Liver (tissue), 9 donors: ENCODE data around the gene PLA2R1. TPM values are rescaled to one million over a fixed set of nuclear protein-coding genes. Genes with fewer than 3 reads are reported as not detected.

Experiments used
- DNase-seq: peaks from one replicate; pipeline ENCODE4 v3.0.0-alpha.2; 2017; ENCODE audit warnings: low spot score
- H3K27ac ChIP-seq, 2 donors: one replicate each; pipeline ENCODE4 v1.7.0; 2013; ENCODE audit warnings: inconsistent platforms in 2 of 2, low read length in 2 of 2, control low read depth in 1 of 2, low read depth in 1 of 2, mild to moderate bottlenecking in 1 of 2
- H3K27me3 ChIP-seq, 4 donors: one replicate each; pipeline versions ENCODE4 v1.6.1 to v1.7.0; 2013; ENCODE audit warnings: low read length in 3 of 4, inconsistent platforms in 1 of 4, mild to moderate bottlenecking in 1 of 4, moderate library complexity in 1 of 4; ENCODE audit not compliant: control insufficient read depth in 4 of 4, insufficient read depth in 4 of 4
- H3K36me3 ChIP-seq, 4 donors: one replicate each; pipeline versions ENCODE4 v1.6.1 to v1.7.0; 2013; ENCODE audit warnings: low read length in 3 of 4, mild to moderate bottlenecking in 3 of 4, low read depth in 1 of 4, moderate library complexity in 1 of 4; ENCODE audit not compliant: control insufficient read depth in 4 of 4, insufficient read depth in 3 of 4
- H3K4me1 ChIP-seq, 4 donors: one replicate each; pipeline versions ENCODE4 v1.6.1 to v1.7.0; 2013; ENCODE audit warnings: low read length in 3 of 4, mild to moderate bottlenecking in 3 of 4, moderate library complexity in 1 of 4; ENCODE audit not compliant: control insufficient read depth in 4 of 4, insufficient read depth in 4 of 4
- H3K4me3 ChIP-seq, 3 donors: one replicate each; pipeline versions ENCODE4 v1.6.1 to v1.7.0; 2013; ENCODE audit warnings: low read length in 3 of 3, control low read depth in 1 of 3, low read depth in 1 of 3, mild to moderate bottlenecking in 1 of 3
- H3K9ac ChIP-seq, 2 donors: one replicate each; pipeline ENCODE4 v1.7.0; 2013; ENCODE audit warnings: low read length in 2 of 2, mild to moderate bottlenecking in 2 of 2, moderate library complexity in 2 of 2, control low read depth in 1 of 2, low read depth in 1 of 2
- H3K9me3 ChIP-seq, 4 donors: one replicate each; pipeline versions ENCODE4 v1.6.1 to v1.7.0; 2013; ENCODE audit warnings: low read length in 3 of 4; ENCODE audit not compliant: control insufficient read depth in 4 of 4
- FOXA2 ChIP-seq: IDR thresholded peaks from 2 replicates; pipeline ENCODE4 v1.6.1; 2016; ENCODE audit warnings: antibody characterized with exemption
- JUND ChIP-seq, 2 donors: IDR thresholded peaks; 2 replicates each; pipeline ENCODE4 v1.6.1; 2016; ENCODE audit warnings: antibody characterized with exemption in 2 of 2
- RAD21 ChIP-seq, 2 donors: IDR thresholded peaks; 2 replicates each; pipeline ENCODE4 v1.6.1; 2016; ENCODE audit warnings: antibody characterized with exemption in 2 of 2, mild to moderate bottlenecking in 2 of 2
- REST ChIP-seq: IDR thresholded peaks from 2 replicates; pipeline ENCODE4 v1.6.1; 2016; ENCODE audit warnings: antibody characterized with exemption, mild to moderate bottlenecking
- TAF1 ChIP-seq: conservative IDR thresholded peaks from 2 replicates; pipeline ENCODE4 v1.6.1; 2016; ENCODE audit warnings: antibody characterized with exemption, mild to moderate bottlenecking
- WGBS: extraction: QIAGEN DNeasy Blood & Tissue Kit; methylation state at CpG from one replicate; pipeline ENCODE4 v1.1.7; 2013; 5-methylcytosine and 5-hydroxymethylcytosine counted together
- polyA plus RNA-seq, 2 donors: library from polyadenylated mRNA; stranded (reverse) in 1 of 2; unstranded in 1 of 2; fragments of 200-250 nt in 1 of 2; fragments of >200 nt in 1 of 2; fragmentation: Nextera tagmentation in 1 of 2; extraction: Ambion mirVana in 1 of 2; gene quantifications; one replicate each; pipeline versions ENCODE4 v1.2.1 to v1.2.3, GENCODE V29; 2013 to 2015
- total RNA-seq, 2 donors: library from RNA; depleted of rRNA; stranded (reverse); fragments of >200 nt; gene quantifications; one replicate each; pipeline ENCODE4 v1.2.3, GENCODE V29; 2014
- TF ChIP-seq, protein P1 (sequence below): fragments of 150-350 bp; IDR thresholded peaks from 2 replicates; pipeline ENCODE4 v1.5.1; 2017; ENCODE audit warnings: improper control_type of control experiment, low read depth, low read length; ENCODE audit not compliant: missing input control
- donor health status: healthy.
- donor health status: healthy.
- donor health status: healthy.
- donor health status: healthy.
- donor health status: healthy.

The PLA2R1 gene
- total and polyA plus RNA-seq, 4 donors, result 0.61 to 2.3 (median 0.66) TPM

DNA sequence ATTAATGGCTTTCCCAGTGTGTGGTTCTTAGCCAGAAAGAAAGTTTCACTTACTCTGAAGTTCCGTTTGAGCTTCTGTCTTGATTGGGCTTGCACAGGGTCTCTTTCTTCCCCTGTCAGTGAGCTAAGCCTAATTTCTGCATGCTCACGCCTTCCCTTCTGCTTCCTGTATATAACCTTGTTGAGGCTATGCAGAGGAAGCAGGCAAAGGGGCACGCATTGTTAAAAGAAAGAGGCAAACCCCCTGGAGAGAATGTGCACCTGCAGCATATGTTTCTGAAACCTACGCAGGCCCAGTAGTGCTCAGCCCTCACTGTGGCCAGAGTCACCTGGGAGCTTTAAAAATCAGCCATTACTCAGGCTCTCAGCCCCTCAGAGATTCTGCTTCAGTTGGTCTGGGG, 14.5 kb upstream of the PLA2R1 start:
- TF ChIP-seq TAF1, result no peak
- TF ChIP-seq REST, result no peak
- DNase-seq, result no peak
- WGBS, result 68% methylated on average over 4 of the region's 4 CpGs
- peaks cover 0 to 6% (median 2%) of the 10 kb centered on the region in 4 donors for H3K9me3 ChIP-seq
- H3K36me3 ChIP-seq, result no peaks in the 10 kb centered on the region
- H3K27ac ChIP-seq, result no peak overlapping the region
- no peak overlapping the region for H3K4me3 ChIP-seq
- H3K27me3 ChIP-seq, result no peaks in the 10 kb centered on the region
- no peak overlapping the region for H3K9ac ChIP-seq
- H3K4me1 ChIP-seq, result no peaks in the 10 kb centered on the region

- DNase-seq, result no peak
- Histone ChIP-seq H3K9me3 (peaks cover 0 to 6% (median 2%) of the 10 kb centered on the region in 4 donors), H3K9ac (no peak overlapping the region), H3K36me3 (no peaks in the 10 kb centered on the region), H3K4me1 (no peaks in the 10 kb centered on the region), H3K27ac (no peak overlapping the region), H3K27me3 (no peaks in the 10 kb centered on the region), H3K4me3 (no peak overlapping the region)
- 55% methylated on average over 2 of the region's 2 CpGs for WGBS
- TF ChIP-seq FOXA2 (no peak), REST (no peak), JUND (IDR thresholded peaks at IDR 0.05) (no peak)
- TF ChIP-seq, protein P1, sequence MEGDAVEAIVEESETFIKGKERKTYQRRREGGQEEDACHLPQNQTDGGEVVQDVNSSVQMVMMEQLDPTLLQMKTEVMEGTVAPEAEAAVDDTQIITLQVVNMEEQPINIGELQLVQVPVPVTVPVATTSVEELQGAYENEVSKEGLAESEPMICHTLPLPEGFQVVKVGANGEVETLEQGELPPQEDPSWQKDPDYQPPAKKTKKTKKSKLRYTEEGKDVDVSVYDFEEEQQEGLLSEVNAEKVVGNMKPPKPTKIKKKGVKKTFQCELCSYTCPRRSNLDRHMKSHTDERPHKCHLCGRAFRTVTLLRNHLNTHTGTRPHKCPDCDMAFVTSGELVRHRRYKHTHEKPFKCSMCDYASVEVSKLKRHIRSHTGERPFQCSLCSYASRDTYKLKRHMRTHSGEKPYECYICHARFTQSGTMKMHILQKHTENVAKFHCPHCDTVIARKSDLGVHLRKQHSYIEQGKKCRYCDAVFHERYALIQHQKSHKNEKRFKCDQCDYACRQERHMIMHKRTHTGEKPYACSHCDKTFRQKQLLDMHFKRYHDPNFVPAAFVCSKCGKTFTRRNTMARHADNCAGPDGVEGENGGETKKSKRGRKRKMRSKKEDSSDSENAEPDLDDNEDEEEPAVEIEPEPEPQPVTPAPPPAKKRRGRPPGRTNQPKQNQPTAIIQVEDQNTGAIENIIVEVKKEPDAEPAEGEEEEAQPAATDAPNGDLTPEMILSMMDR, result no peak
Observed at GRCh38 chr2:160076241-160076640, 13.8 kb upstream of the PLA2R1 start.

- H3K9me3 ChIP-seq, result peaks cover 0 to 6% (median 2%) of the 10 kb centered on the region in 4 donors
- no peak overlapping the region for H3K4me3 ChIP-seq
- 78% methylated on average over 5 of the region's 5 CpGs for WGBS
- H3K27me3 ChIP-seq, result no peaks in the 10 kb centered on the region
- H3K36me3 ChIP-seq, result no peaks in the 10 kb centered on the region
- no peak overlapping the region for H3K27ac ChIP-seq
- TF ChIP-seq RAD21 (IDR thresholded peaks at IDR 0.05) (no peak), FOXA2 (no peak)
- DNase-seq, result no peak
- no peaks in the 10 kb centered on the region for H3K4me1 ChIP-seq
- no peak overlapping the region for H3K9ac ChIP-seq
Observed at GRCh38 chr2:160075171-160075570, 12.8 kb upstream of the PLA2R1 start.
